HG02852 (cell line): ENCODE data around the gene ZC3HAV1.
"Not testable (repeated sequence)": the region's sequence is repeated elsewhere in the genome, so short reads cannot be mapped to it uniquely, and the experiment has no call there.

Experiments used
- ATAC-seq: cut with Tn5 transposase; IDR thresholded peaks from one replicate; pipeline ENCODE4 v1.9.1; 2021; ENCODE audit warnings: mild to moderate bottlenecking, moderate library complexity; ENCODE audit not compliant: unreplicated experiment

The ZC3HAV1 gene

DNA sequence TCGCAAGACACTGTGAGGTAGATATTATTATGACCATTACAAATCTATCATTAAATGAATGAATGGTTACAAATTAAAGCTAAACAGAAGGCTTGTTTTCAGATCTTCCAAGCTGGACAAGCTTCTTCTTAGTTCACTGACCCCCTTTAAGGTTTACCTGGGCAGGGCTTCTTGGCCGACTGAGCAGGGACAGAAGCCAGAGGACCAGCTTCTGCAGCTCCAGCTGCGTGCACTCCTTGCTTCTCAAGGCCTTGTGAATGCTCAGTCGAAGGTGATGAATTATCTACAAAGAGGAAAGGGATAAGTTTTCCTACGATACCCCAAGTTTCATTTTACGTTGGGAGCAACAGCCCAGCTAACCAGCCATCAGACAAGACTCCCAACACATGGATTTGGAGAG is 83.0 kb downstream of the ZC3HAV1 start:
- ATAC-seq: no peak

- ATAC-seq: not testable (repeated sequence)
Observed at GRCh38 chr7:139025861-139026260, 83.7 kb downstream of the ZC3HAV1 start.

GRCh38 chr7:139023076-139023475 is 86.4 kb downstream of the ZC3HAV1 start:
- ATAC-seq: no peak

DNA sequence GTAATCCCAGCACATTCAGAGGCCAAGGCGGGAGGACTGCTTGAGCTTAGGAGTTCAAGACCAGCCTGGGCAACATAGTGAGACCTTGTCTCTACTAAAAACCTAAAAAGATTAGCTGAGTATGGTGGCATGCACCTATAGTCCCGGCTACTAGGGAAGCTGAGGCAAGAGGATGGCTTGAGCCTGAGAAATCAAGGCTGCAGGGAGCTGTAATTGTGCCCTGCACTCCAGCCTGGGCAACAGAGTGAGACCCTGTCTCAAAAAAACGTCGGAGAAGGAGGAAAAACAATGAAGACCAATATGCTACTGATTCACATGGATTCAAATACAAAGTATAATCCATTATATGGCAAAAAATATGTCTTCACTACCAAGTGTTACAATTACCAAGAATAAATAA is 87.2 kb downstream of the ZC3HAV1 start:
- ATAC-seq: no peak

GRCh38 chr7:139018910-139019309 is 90.6 kb downstream of the ZC3HAV1 start:
- ATAC-seq: no peak

DNA sequence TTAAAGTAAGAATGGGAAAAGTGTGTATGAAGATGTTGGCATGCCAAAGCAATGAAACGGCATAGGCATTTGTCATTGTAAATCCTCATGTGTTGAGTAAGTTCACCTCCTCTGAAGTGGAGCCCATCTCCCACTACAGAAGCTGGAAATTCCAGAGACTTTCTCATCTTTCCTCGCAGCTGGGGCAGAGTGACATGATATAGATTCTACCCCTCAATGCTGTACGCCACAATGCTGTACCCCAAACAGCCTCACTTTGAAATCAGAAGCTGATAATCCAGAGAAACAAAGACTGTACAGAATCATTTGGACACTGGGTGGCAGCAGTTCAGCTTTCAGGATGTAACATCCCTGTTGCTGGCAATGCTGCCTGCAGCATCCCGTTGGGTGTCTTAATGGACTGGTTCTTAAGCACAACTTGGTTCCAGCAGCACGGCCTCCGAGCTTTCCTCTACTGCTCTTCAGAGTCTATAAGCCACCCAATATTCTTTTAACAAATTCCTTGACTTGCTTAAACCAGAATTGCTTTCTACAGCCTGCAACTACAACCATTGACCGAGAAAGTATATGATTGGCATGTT is 92.5 kb downstream of the ZC3HAV1 start:
- peak; percentile 88 for ATAC-seq

DNA sequence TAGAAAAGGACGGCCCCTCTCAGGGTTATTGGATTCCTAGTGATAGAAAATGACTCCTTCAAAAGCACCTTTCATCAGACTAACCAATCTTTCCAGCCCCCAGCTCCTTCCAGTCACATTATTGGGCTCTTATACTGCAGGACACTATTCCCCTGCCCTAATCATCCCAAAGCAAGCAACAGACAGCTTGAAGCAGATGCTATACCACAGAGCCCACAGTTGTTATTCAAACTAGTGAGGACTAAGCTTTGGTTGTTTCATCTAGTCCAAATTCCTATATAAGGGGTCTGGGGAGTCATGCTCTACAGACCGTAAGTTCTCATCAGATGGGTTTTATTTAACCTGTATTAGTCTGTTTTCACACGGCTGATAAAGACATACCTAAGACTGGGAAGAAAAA is 98.1 kb downstream of the ZC3HAV1 start:
- ATAC-seq: no peak

- no peak for ATAC-seq
Observed at GRCh38 chr7:139004321-139005090, 105.0 kb downstream of the ZC3HAV1 start.

DNA sequence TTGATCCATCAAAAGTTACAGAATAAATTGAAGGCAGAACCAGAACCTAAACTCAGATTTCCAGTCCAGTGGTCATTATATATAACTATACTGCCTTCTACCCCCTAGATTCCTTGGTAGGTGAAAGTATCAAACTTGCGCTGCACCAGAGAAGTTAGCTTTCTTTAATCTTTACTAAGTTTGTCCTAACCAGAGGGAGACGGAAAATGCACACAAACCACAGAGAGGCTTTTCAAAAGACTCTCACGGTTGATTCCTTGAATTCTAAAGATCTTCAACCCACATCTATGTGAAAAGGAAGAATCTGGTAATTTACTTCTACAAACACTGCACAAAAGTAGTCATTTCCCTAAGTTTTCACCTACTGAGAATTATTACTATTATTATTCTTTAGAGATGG is 110.1 kb downstream of the ZC3HAV1 start:
- no peak for ATAC-seq
